K562 (cell line): Measurements from ENCODE around the gene CACNA2D4. TPM values are rescaled to one million over a fixed set of nuclear protein-coding genes. Genes with fewer than 3 reads are reported as not detected.

Source experiments
- BCLAF1 ChIP-seq, 2 experiments: fragments of 450-650 bp in 1 of 2; IDR thresholded peaks; 2 replicates each; pipeline ENCODE4 v1.6.1; 2011 to 2017; ENCODE audit warnings: low read depth in 2 of 2, antibody characterized with exemption in 1 of 2, borderline replicate concordance in 1 of 2, low read length in 1 of 2, mild to moderate bottlenecking in 1 of 2, mixed read lengths in 1 of 2; ENCODE audit not compliant: control insufficient read depth in 1 of 2
- EWSR1 ChIP-seq: fragments of 450-650 bp; IDR thresholded peaks from 2 replicates; pipeline ENCODE4 v1.6.1; 2018; ENCODE audit warnings: borderline replicate concordance, mild to moderate bottlenecking, low read depth, moderate library complexity; ENCODE audit not compliant: partially characterized antibody
- KDM4B ChIP-seq, 2 experiments: fragments of 450-650 bp in 1 of 2; sonication (generic) in 1 of 2; IDR thresholded peaks; 2 replicates each; pipeline ENCODE4 v1.6.1; 2016 to 2017; ENCODE audit warnings: borderline replicate concordance in 2 of 2, antibody characterized with exemption in 1 of 2, low read depth in 1 of 2, mild to moderate bottlenecking in 1 of 2
- MECOM ChIP-seq: fragments of 250-450 bp; sonication (Bioruptor Pico); IDR thresholded peaks from 2 replicates; pipeline ENCODE4 v1.8.0; 2022; ENCODE audit warnings: inconsistent platforms
- NBN ChIP-seq: fragments of 450-650 bp; IDR thresholded peaks from 2 replicates; pipeline ENCODE4 v1.6.1; 2016; ENCODE audit warnings: low read depth, mild to moderate bottlenecking
- REST ChIP-seq, 2 experiments: fragments of 450-650 bp; formaldehyde crosslinking in 1 of 2; IDR thresholded peaks; 2 replicates each; pipeline versions ENCODE4 v1.4.0 to v1.6.1; 2014 to 2020; ENCODE audit warnings: mild to moderate bottlenecking in 2 of 2, borderline replicate concordance in 1 of 2, low read depth in 1 of 2
- polyA plus RNA-seq, 8 experiments: library from polyadenylated mRNA; depleted of rRNA in 4 of 8; stranded (reverse) in 5 of 8; unstranded in 3 of 8; fragments of >200 nt; fragmentation: Nextera tagmentation in 2 of 8; fragmentation: Illumina TruSeq in 1 of 8; extraction: Ambion mirVana in 2 of 8; extraction: Trizol in 1 of 8; gene quantifications; 2 replicates each; pipeline versions ENCODE4 v1.2.1 to v1.2.3, GENCODE V29; 2011 to 2014; ENCODE audit warnings: inconsistent platforms in 1 of 8, missing spikeins in 1 of 8
- total RNA-seq, 7 experiments: library from RNA; depleted of rRNA in 6 of 7; stranded (reverse); fragments of >200 nt in 6 of 7; fragmentation: Illumina TruSeq in 2 of 7; extraction: Trizol in 2 of 7; gene quantifications; 2 replicates each; pipeline versions ENCODE4 v1.2.1 to v1.2.3, GENCODE V29; 2011 to 2021; ENCODE audit warnings: low replicate concordance in 1 of 7
- TF ChIP-seq, protein P1 (sequence below): fragments of 150-350 bp; IDR thresholded peaks from 2 replicates; pipeline ENCODE4 v1.6.1; 2014; ENCODE audit warnings: low read depth, mild to moderate bottlenecking, low read length, borderline replicate concordance

CACNA2D4 gene
- total and polyA plus RNA-seq, 9 of the 15 experiments (the other 6 are each of a cell fraction or from before 2014, with no cell fraction given): 0.04 to 0.69 (median 0.40) TPM; not detected in 3

DNA sequence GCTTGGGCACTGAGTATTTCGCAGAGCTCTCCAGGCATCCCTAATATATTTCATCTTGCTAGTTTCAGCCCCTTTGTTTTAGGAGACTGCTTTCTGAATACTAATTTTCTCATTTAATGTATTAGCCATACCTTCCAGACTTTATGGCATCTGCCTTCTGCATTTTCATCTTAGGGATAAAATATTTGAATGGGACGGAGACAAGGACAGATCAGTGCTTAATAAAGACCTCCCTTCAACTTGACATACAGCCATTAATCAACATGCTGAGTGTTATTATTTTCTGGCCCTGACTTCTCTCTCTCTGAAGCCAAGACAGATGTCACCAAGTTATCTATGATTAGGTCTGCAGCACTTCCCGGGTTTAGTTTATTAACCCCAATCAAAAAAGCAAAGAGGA is 42.4 kb downstream of the CACNA2D4 start (continued):
- TF ChIP-seq, protein P1, sequence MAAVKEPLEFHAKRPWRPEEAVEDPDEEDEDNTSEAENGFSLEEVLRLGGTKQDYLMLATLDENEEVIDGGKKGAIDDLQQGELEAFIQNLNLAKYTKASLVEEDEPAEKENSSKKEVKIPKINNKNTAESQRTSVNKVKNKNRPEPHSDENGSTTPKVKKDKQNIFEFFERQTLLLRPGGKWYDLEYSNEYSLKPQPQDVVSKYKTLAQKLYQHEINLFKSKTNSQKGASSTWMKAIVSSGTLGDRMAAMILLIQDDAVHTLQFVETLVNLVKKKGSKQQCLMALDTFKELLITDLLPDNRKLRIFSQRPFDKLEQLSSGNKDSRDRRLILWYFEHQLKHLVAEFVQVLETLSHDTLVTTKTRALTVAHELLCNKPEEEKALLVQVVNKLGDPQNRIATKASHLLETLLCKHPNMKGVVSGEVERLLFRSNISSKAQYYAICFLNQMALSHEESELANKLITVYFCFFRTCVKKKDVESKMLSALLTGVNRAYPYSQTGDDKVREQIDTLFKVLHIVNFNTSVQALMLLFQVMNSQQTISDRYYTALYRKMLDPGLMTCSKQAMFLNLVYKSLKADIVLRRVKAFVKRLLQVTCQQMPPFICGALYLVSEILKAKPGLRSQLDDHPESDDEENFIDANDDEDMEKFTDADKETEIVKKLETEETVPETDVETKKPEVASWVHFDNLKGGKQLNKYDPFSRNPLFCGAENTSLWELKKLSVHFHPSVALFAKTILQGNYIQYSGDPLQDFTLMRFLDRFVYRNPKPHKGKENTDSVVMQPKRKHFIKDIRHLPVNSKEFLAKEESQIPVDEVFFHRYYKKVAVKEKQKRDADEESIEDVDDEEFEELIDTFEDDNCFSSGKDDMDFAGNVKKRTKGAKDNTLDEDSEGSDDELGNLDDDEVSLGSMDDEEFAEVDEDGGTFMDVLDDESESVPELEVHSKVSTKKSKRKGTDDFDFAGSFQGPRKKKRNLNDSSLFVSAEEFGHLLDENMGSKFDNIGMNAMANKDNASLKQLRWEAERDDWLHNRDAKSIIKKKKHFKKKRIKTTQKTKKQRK: no peak
- TF ChIP-seq MECOM (CRISPR knock-in tag): no peak
- TF ChIP-seq REST (IDR thresholded peaks at IDR 0.05; ENCODE audit: borderline replicate concordance): no peak
- no peak for TF ChIP-seq REST (CRISPR knock-in tag; IDR thresholded peaks at IDR 0.05; ENCODE audit: low read depth)
- no peak for TF ChIP-seq BCLAF1 (IDR thresholded peaks at IDR 0.05; ENCODE audit: borderline replicate concordance in 1 of 2, control insufficient read depth in 1 of 2, low read depth in 2 of 2, low read length in 1 of 2)
- no peak for TF ChIP-seq EWSR1
- no peak for TF ChIP-seq NBN
- TF ChIP-seq KDM4B (IDR thresholded peaks at IDR 0.05; ENCODE audit: borderline replicate concordance in 2 of 2, low read depth in 1 of 2): no peak
